A549 (cell line): Measurements from ENCODE around the gene BCL2A1.

Experiments
- CTCF ChIP-seq: fragments of >200 bp; sonication (Bioruptor Twin); formaldehyde crosslinking; IDR thresholded peaks from 3 replicates; pipeline ENCODE4 v1.5.1; 2016
- HOXA7 ChIP-seq: fragments of 250-450 bp; sonication (Bioruptor Pico); IDR thresholded peaks from 2 replicates; pipeline ENCODE4 v1.5.0; 2020; ENCODE audit warnings: mild to moderate bottlenecking, moderate library complexity
- HOXB13 ChIP-seq: fragments of 250-450 bp; sonication (Bioruptor Pico); IDR thresholded peaks from 2 replicates; pipeline ENCODE4 v1.5.0; 2020; ENCODE audit warnings: low read depth, mild to moderate bottlenecking, moderate library complexity

DNA sequence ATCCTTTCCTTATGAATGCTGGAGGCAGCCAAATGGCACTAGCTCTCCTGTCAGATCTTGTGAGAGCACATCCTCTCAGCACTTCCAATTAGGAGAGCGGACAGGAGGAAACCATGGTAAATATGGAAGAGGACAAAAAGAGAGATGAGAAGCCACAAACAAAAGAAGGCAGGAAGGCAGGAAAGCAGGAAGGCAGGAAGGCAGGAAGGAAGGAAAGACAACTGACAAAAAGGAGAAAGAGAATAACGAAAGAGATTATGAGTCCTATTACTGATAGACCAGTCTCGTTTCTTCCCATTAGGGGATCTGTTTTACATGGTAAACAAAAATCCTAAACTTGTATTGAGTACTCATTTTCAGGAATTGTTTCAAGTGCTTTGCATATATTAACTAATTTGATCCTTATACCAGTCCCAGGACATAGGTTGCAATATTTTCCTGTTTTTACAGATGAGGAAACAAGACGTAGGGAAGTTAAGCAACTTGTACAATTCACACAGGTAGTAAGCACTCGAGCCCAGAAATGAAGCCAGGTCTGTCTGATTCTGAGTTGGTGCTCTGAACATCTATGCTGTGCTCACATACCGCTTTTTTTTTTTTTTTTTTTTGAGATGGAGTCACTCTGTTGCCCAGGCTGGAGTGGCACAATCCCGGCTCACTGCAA is 4.2 kb downstream of the BCL2A1 start:
- no peak for TF ChIP-seq HOXA7 (CRISPR knock-in tag)
- 0 out of 2 replicates have a peak, but pooled peaks have one; percentile 29 for TF ChIP-seq HOXB13 (CRISPR knock-in tag)
- TF ChIP-seq CTCF = no peak
